H9 (cell line): ENCODE data around the gene GJB4. TPM values are rescaled to one million over a fixed set of nuclear protein-coding genes. Genes with fewer than 3 reads are reported as not detected.

Experiments
- DNase-seq: peaks from one replicate; pipeline ENCODE4 v3.0.0-alpha.2; 2017
- H2AFZ ChIP-seq: one replicate; pipeline ENCODE4 v1.6.1; 2013; ENCODE audit warnings: mild to moderate bottlenecking, low read length, control low read depth, moderate library complexity
- H2AK5ac ChIP-seq: 2 replicates; pipeline ENCODE4 v1.6.1; 2013; ENCODE audit warnings: low read length, control low read depth, mixed read lengths; ENCODE audit not compliant: insufficient read length
- H2BK120ac ChIP-seq: one replicate; pipeline ENCODE4 v1.6.1; 2013; ENCODE audit warnings: low read depth, mild to moderate bottlenecking, low read length, control low read depth, inconsistent platforms; ENCODE audit not compliant: poor library complexity, severe bottlenecking
- H2BK12ac ChIP-seq: 2 replicates; pipeline ENCODE4 v1.6.1; 2013; ENCODE audit warnings: low read length, control low read depth, mixed read lengths, low read depth; ENCODE audit not compliant: insufficient read length
- H2BK15ac ChIP-seq: 2 replicates; pipeline ENCODE4 v1.6.1; 2013; ENCODE audit warnings: low read depth, low read length, control low read depth
- H2BK20ac ChIP-seq: one replicate; pipeline ENCODE4 v1.6.1; 2013; ENCODE audit warnings: low read depth, mild to moderate bottlenecking, low read length, control low read depth, inconsistent platforms; ENCODE audit not compliant: poor library complexity, severe bottlenecking
- H2BK5ac ChIP-seq: 2 replicates; pipeline ENCODE4 v1.6.1; 2013; ENCODE audit warnings: low read length, control low read depth, mixed read lengths; ENCODE audit not compliant: insufficient read length
- H3K14ac ChIP-seq: 2 replicates; pipeline ENCODE4 v1.6.1; 2013; ENCODE audit warnings: low read length, control low read depth; ENCODE audit not compliant: insufficient read depth
- H3K18ac ChIP-seq: 2 replicates; pipeline ENCODE4 v1.6.1; 2013; ENCODE audit warnings: low read depth, mild to moderate bottlenecking, mixed read lengths, low read length, control low read depth; ENCODE audit not compliant: insufficient read length
- H3K23ac ChIP-seq: 2 replicates; pipeline ENCODE4 v1.6.1; 2013; ENCODE audit warnings: low read length, control low read depth, mixed read lengths, low read depth; ENCODE audit not compliant: insufficient read length
- H3K23me2 ChIP-seq: 2 replicates; pipeline ENCODE4 v1.6.1; 2013; ENCODE audit warnings: low read depth, mild to moderate bottlenecking, mixed read lengths, low read length, control low read depth; ENCODE audit not compliant: insufficient read length, poor library complexity, severe bottlenecking
- H3K27ac ChIP-seq: 2 replicates; pipeline ENCODE4 v1.5.1; 2013; ENCODE audit warnings: low read length, control low read depth, mixed read lengths, low read depth; ENCODE audit not compliant: insufficient read length
- H3K27me3 ChIP-seq: 2 replicates; pipeline ENCODE4 v1.6.1; 2013; ENCODE audit warnings: low read length, control low read depth, inconsistent platforms; ENCODE audit not compliant: insufficient read depth
- H3K4ac ChIP-seq: 2 replicates; pipeline ENCODE4 v1.6.1; 2013; ENCODE audit warnings: low read depth, mild to moderate bottlenecking, control low read depth, inconsistent platforms, low read length, moderate library complexity
- H3K4me1 ChIP-seq: 2 replicates; pipeline ENCODE4 v1.6.1; 2013; ENCODE audit warnings: low read length, control low read depth, inconsistent platforms; ENCODE audit not compliant: insufficient read depth
- H3K4me2 ChIP-seq: 2 replicates; pipeline ENCODE4 v1.6.1; 2013; ENCODE audit warnings: low read length, control low read depth, mixed read lengths; ENCODE audit not compliant: insufficient read length, insufficient read depth
- H3K56ac ChIP-seq: 2 replicates; pipeline ENCODE4 v1.6.1; 2013; ENCODE audit warnings: low read depth, mild to moderate bottlenecking, mixed read lengths, low read length, control low read depth; ENCODE audit not compliant: insufficient read length
- H3K79me1 ChIP-seq: 2 replicates; pipeline ENCODE4 v1.6.1; 2013; ENCODE audit warnings: low read depth, mild to moderate bottlenecking, moderate library complexity, low read length, control low read depth, inconsistent platforms; ENCODE audit not compliant: insufficient read depth, poor library complexity, severe bottlenecking
- H3K79me2 ChIP-seq: 2 replicates; pipeline ENCODE4 v1.6.1; 2013; ENCODE audit warnings: low read length, control low read depth, inconsistent platforms; ENCODE audit not compliant: insufficient read depth
- H3K9ac ChIP-seq: 2 replicates; pipeline ENCODE4 v1.6.1; 2013; ENCODE audit warnings: low read length, control low read depth, mixed read lengths; ENCODE audit not compliant: insufficient read length; ENCODE audit errors: extremely low read depth
- H3K9me3 ChIP-seq: one replicate; pipeline ENCODE4 v1.6.1; 2013; ENCODE audit warnings: low read depth, low read length, inconsistent platforms; ENCODE audit not compliant: control insufficient read depth
- H3T11ph ChIP-seq: one replicate; pipeline ENCODE4 v1.6.1; 2013; ENCODE audit warnings: mild to moderate bottlenecking, low read length, control low read depth, inconsistent platforms
- H4K20me1 ChIP-seq: one replicate; pipeline ENCODE4 v1.6.1; 2013; ENCODE audit not compliant: control insufficient read depth, insufficient read length, insufficient read depth
- H4K5ac ChIP-seq: 2 replicates; pipeline ENCODE4 v1.6.1; 2013; ENCODE audit warnings: low read depth, mild to moderate bottlenecking, mixed read lengths, low read length, control low read depth; ENCODE audit not compliant: insufficient read length
- H4K8ac ChIP-seq: replicated peaks from 2 replicates; pipeline ENCODE4 v1.6.1; 2013; ENCODE audit warnings: low read length, control low read depth, mixed read lengths, low read depth; ENCODE audit not compliant: insufficient read length
- H4K91ac ChIP-seq: 2 replicates; pipeline ENCODE4 v1.6.1; 2013; ENCODE audit warnings: low read depth, mild to moderate bottlenecking, moderate library complexity, mixed read lengths, low read length, control low read depth; ENCODE audit not compliant: insufficient read length
- H3K27ac Mint-ChIP-seq, 3 experiments: 2 replicates in 2 of 3; 3 replicates in 1 of 3; pipeline ENCODE4 v1.8.0; 2020 to 2021; ENCODE audit warnings: mixed read lengths in 3 of 3, mild to moderate bottlenecking in 1 of 3, moderate library complexity in 1 of 3
- H3K27me3 Mint-ChIP-seq: 2 replicates; pipeline ENCODE4 v1.8.0; 2021; ENCODE audit warnings: low read depth, mild to moderate bottlenecking, moderate library complexity, mixed read lengths
- H3K36me3 Mint-ChIP-seq, 3 experiments: 2 replicates in 2 of 3; 3 replicates in 1 of 3; pipeline ENCODE4 v1.8.0; 2020 to 2021; ENCODE audit warnings: low read depth in 3 of 3, mixed read lengths in 3 of 3; ENCODE audit not compliant: insufficient read depth in 1 of 3
- H3K4me1 Mint-ChIP-seq, 2 experiments: 2 replicates each; pipeline ENCODE4 v1.8.0; 2020; ENCODE audit warnings: mixed read lengths in 2 of 2
- H3K4me3 Mint-ChIP-seq, 2 experiments: 2 replicates in 1 of 2; 3 replicates in 1 of 2; pipeline ENCODE4 v1.8.0; 2020 to 2021; ENCODE audit warnings: mild to moderate bottlenecking in 2 of 2, mixed read lengths in 2 of 2, moderate library complexity in 1 of 2
- H3K9me3 Mint-ChIP-seq, 2 experiments: 2 replicates in 1 of 2; 3 replicates in 1 of 2; pipeline ENCODE4 v1.8.0; 2020; ENCODE audit warnings: mild to moderate bottlenecking in 2 of 2, mixed read lengths in 2 of 2, moderate library complexity in 1 of 2
- WGBS: extraction: QIAGEN DNeasy Blood & Tissue Kit; methylation state at CpG from one replicate; pipeline ENCODE4 v1.1.7; 2013; ENCODE audit warnings: missing lambda C conversion rate, low lambda C conversion rate, mixed read lengths; ENCODE audit not compliant: insufficient read length; ENCODE audit errors: extremely low coverage; 5-methylcytosine and 5-hydroxymethylcytosine counted together
- total RNA-seq: library from RNA; stranded (reverse); gene quantifications from 2 replicates; pipeline ENCODE4 v1.2.1, GENCODE V29; 2021
- TF ChIP-seq, protein P1 (sequence below): fragments of 200-600 bp; sonication (generic); conservative IDR thresholded peaks from 3 replicates; pipeline ENCODE4 v1.8.0; 2021; ENCODE audit warnings: antibody characterized with exemption, mild to moderate bottlenecking

Gene GJB4
- total RNA-seq, 1 experiment from 2014 or later: not detected

DNA sequence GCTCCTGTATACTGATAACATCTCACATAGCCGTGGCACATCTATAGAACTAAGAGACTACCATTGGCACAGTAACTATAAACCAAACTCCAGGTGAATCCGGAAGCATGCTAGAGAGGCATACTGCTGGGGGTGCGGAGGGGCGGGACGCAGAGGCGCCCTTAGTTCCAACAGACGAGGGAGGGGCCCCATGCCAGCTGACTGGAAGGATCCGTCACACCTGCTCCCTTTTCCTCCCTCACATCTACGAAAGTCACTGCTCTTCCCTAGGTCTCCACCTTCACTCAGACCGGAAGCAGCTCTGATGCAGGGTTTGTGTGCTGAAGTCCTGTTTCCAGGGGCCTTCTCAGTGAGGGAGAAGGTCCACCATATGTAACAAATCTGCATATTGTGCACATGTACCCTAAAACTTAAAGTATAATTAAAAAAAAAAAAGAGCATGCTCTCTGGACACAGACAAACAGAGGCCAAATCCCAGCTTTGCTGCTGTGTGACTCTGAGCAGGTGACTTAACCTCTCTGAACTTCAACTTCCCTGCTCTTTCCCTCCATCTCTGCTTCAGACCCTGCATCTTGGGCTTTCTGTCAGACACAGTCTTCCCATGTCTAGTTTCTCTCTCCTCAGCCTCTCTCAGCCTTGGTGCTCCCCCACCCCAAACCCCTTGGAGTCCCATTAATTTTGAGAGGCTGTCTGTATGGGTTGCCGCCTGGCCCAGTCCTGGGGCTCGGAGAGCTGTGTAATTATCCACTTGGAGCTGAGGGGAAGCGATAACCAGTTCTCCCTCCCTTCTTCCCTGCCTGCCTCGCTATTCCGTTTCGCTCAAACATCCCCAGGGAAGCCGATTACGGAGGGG is 12.5 kb upstream of the GJB4 start:
- Histone ChIP-seq H4K8ac (no peak overlapping the region), H2BK20ac (no peak overlapping the region), H3K9me3 (no peaks in the 10 kb centered on the region), H2BK15ac (no peak overlapping the region), H3K27me3 (no peaks in the 10 kb centered on the region; the same call in 1 of the 2 replicates), H3T11ph (no peak overlapping the region), H4K91ac (no peak overlapping the region), H4K5ac (no peak overlapping the region), H3K4me2 (no peak overlapping the region), H3K4me1 (no peaks in the 10 kb centered on the region; the same call in 1 of the 2 replicates), H2BK5ac (no peak overlapping the region), H3K14ac (no peak overlapping the region), H3K27ac (no peak overlapping the region), H3K56ac (no peak overlapping the region), H3K18ac (no peak overlapping the region), H2BK12ac (no peak overlapping the region), H3K23ac (no peak overlapping the region), H2AK5ac (no peak overlapping the region), H4K20me1 (no peaks in the 10 kb centered on the region), H3K79me2 (no peaks in the 10 kb centered on the region), H2BK120ac (no peak overlapping the region), H3K23me2 (no peaks in the 10 kb centered on the region), H2AFZ (no peak overlapping the region), H3K9ac (no peak overlapping the region), H3K79me1 (no peaks in the 10 kb centered on the region), H3K4ac (no peak overlapping the region)
- WGBS: no CpG with 5 or more reads among the region's 18 CpGs
- DNase-seq: no peak
- Mint-ChIP-seq H3K4me3 (no peak overlapping the region), H3K36me3 (no peaks in the 10 kb centered on the region; a peak in 1 of 7 replicates), H3K9me3 (no peaks in the 10 kb centered on the region; a peak in 1 of 5 replicates), H3K27me3 (peaks cover 20% of the 10 kb centered on the region), H3K27ac (no peak overlapping the region), H3K4me1 (peaks cover 18 to 24% of the 10 kb centered on the region in 2 experiments)
- TF ChIP-seq, protein P1, sequence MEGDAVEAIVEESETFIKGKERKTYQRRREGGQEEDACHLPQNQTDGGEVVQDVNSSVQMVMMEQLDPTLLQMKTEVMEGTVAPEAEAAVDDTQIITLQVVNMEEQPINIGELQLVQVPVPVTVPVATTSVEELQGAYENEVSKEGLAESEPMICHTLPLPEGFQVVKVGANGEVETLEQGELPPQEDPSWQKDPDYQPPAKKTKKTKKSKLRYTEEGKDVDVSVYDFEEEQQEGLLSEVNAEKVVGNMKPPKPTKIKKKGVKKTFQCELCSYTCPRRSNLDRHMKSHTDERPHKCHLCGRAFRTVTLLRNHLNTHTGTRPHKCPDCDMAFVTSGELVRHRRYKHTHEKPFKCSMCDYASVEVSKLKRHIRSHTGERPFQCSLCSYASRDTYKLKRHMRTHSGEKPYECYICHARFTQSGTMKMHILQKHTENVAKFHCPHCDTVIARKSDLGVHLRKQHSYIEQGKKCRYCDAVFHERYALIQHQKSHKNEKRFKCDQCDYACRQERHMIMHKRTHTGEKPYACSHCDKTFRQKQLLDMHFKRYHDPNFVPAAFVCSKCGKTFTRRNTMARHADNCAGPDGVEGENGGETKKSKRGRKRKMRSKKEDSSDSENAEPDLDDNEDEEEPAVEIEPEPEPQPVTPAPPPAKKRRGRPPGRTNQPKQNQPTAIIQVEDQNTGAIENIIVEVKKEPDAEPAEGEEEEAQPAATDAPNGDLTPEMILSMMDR: no peak
